GM18951 (cell line): ENCODE results near the gene MDFI.
A peak's percentile ranks its signal among the peaks of the same experiment; 100 is the strongest.

Source experiments
- POLR2A ChIP-seq: IDR thresholded peaks from 4 replicates; pipeline ENCODE4 v1.6.1; 2011; ENCODE audit warnings: mild to moderate bottlenecking; ENCODE audit not compliant: insufficient read length, insufficient read depth; ENCODE audit errors: extremely low read depth
- in situ Hi-C: fragments of 300-500 bp; cut with MboI; formaldehyde crosslinking; loops from one replicate; pipeline ENCODE4 v1.12.0; 2022; ENCODE audit warnings: low sequenced_read_pairs, mixed read lengths, inconsistent platforms; ENCODE audit not compliant: unreplicated experiment

MDFI gene

GRCh38 chr6:41690541-41691330 is 52.5 kb downstream of the MDFI start:
- no peak for TF ChIP-seq POLR2A
- in situ Hi-C loops: no loop called here

- TF ChIP-seq POLR2A: no peak
- in situ Hi-C loops: no loop called here
Measured at GRCh38 chr6:41691426-41692079, 53.3 kb downstream of the MDFI start.

GRCh38 chr6:41692080-41692675 is 53.9 kb downstream of the MDFI start:
- in situ Hi-C loops: no loop called here
- no peak for TF ChIP-seq POLR2A

GRCh38 chr6:41692730-41693129 is 54.5 kb downstream of the MDFI start:
- in situ Hi-C loops: no loop called here
- no peak for TF ChIP-seq POLR2A

GRCh38 chr6:41693281-41694240 is 55.3 kb downstream of the MDFI start:
- TF ChIP-seq POLR2A: no peak
- in situ Hi-C loops: no loop called here

- in situ Hi-C loops: no loop called here
- TF ChIP-seq POLR2A: no peak
Measured at GRCh38 chr6:41694815-41695526, 56.7 kb downstream of the MDFI start.

- TF ChIP-seq POLR2A: no peak
- in situ Hi-C loops: no loop called here
Measured at GRCh38 chr6:41695825-41696224, 57.6 kb downstream of the MDFI start.

- no peak for TF ChIP-seq POLR2A
- in situ Hi-C loops: no loop called here
Measured at GRCh38 chr6:41696788-41697187, 58.5 kb downstream of the MDFI start.

GRCh38 chr6:41697861-41698781 is 59.9 kb downstream of the MDFI start:
- TF ChIP-seq POLR2A: peak; percentile 7
- in situ Hi-C loops: no loop called here

- no peak for TF ChIP-seq POLR2A
- in situ Hi-C loops: no loop called here
Measured at GRCh38 chr6:41699063-41699462, 60.8 kb downstream of the MDFI start.
